HL-60 (cell line): ENCODE results near the gene RAP1A.
"Not testable (repeated sequence)": the region's sequence is repeated elsewhere in the genome, so short reads cannot be mapped to it uniquely, and the experiment has no call there.

ENCODE experiments used
- DNase-seq, 2 experiments: peaks; one replicate each; pipeline ENCODE4 v3.0.0-alpha.2; 2010 to 2020; ENCODE audit warnings: low read depth in 1 of 2, low spot score in 1 of 2
- H3K27ac ChIP-seq: fragments of 250-450 bp; sonication (Bioruptor Pico); replicated peaks from 2 replicates; pipeline ENCODE4 v1.5.1; 2020; ENCODE audit warnings: mild to moderate bottlenecking, moderate library complexity
- H3K27me3 ChIP-seq: fragments of 250-450 bp; sonication (Bioruptor Pico); 2 replicates; pipeline ENCODE4 v1.5.1; 2021; ENCODE audit warnings: mild to moderate bottlenecking, moderate library complexity; ENCODE audit not compliant: insufficient read depth, poor library complexity, severe bottlenecking
- H3K4me3 ChIP-seq: replicated peaks from 2 replicates; pipeline ENCODE4 v1.5.1; 2011; ENCODE audit warnings: mild to moderate bottlenecking, control low read depth, low read length; ENCODE audit not compliant: insufficient read depth
- CTCF ChIP-seq: IDR thresholded peaks from one replicate; pipeline ENCODE4 v1.5.1; 2011; ENCODE audit warnings: low read length, control low read depth, inconsistent platforms; ENCODE audit not compliant: insufficient read depth
- GABPA ChIP-seq: IDR thresholded peaks from 2 replicates; pipeline ENCODE4 v1.6.1; 2012; ENCODE audit warnings: low read depth
- POLR2AphosphoS5 ChIP-seq: IDR thresholded peaks from 2 replicates; pipeline ENCODE4 v1.6.1; 2012; ENCODE audit warnings: low read depth
- SPI1 ChIP-seq: IDR thresholded peaks from 2 replicates; pipeline ENCODE4 v1.6.1; 2012; ENCODE audit warnings: low read depth, mild to moderate bottlenecking, borderline replicate concordance
- TF ChIP-seq, protein P1 (sequence below): IDR thresholded peaks from 2 replicates; pipeline ENCODE4 v1.6.1; 2012; ENCODE audit warnings: low read depth; ENCODE audit not compliant: insufficient replicate concordance

Gene RAP1A

GRCh38 chr1:111679541-111679940 is 60.0 kb downstream of the RAP1A start:
- TF ChIP-seq SPI1 (no peak), POLR2AphosphoS5 (no peak), GABPA (no peak), CTCF (no peak)
- TF ChIP-seq, protein P1, sequence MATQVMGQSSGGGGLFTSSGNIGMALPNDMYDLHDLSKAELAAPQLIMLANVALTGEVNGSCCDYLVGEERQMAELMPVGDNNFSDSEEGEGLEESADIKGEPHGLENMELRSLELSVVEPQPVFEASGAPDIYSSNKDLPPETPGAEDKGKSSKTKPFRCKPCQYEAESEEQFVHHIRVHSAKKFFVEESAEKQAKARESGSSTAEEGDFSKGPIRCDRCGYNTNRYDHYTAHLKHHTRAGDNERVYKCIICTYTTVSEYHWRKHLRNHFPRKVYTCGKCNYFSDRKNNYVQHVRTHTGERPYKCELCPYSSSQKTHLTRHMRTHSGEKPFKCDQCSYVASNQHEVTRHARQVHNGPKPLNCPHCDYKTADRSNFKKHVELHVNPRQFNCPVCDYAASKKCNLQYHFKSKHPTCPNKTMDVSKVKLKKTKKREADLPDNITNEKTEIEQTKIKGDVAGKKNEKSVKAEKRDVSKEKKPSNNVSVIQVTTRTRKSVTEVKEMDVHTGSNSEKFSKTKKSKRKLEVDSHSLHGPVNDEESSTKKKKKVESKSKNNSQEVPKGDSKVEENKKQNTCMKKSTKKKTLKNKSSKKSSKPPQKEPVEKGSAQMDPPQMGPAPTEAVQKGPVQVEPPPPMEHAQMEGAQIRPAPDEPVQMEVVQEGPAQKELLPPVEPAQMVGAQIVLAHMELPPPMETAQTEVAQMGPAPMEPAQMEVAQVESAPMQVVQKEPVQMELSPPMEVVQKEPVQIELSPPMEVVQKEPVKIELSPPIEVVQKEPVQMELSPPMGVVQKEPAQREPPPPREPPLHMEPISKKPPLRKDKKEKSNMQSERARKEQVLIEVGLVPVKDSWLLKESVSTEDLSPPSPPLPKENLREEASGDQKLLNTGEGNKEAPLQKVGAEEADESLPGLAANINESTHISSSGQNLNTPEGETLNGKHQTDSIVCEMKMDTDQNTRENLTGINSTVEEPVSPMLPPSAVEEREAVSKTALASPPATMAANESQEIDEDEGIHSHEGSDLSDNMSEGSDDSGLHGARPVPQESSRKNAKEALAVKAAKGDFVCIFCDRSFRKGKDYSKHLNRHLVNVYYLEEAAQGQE: no peak
- no peak overlapping the region for H3K4me3 ChIP-seq
- H3K27me3 ChIP-seq: no peaks in the 10 kb centered on the region
- no peak overlapping the region for H3K27ac ChIP-seq
- DNase-seq: no peak

DNA sequence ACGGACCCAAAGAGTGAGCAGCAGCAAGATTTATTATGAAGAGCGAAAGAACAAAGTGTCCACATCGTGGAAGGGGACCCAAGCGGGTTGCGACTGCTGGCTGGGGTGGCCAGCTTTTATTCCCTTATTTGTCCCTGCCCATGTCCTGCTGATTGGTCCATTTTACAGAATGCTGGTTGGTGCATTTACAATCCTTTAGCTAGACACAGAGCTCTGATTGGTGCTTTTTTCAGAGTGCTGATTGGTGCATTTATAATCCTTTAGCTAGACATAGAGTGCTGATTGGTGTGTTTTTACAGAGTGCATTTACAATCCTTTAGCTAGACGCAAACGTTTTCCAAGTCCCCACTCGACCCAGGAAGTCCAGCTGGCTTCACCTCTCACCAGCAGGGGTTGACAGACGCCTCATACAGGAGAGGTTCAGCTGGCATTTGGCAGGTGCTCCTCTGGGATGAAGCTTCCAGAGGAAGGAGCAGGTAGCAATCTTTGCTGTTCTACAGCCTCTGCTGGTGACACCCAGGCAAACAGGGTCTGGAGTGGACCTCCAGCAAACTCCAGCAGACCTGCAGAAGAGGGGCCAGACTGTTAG is 60.7 kb downstream of the RAP1A start:
- not testable (repeated sequence) for H3K27me3 ChIP-seq

DNA sequence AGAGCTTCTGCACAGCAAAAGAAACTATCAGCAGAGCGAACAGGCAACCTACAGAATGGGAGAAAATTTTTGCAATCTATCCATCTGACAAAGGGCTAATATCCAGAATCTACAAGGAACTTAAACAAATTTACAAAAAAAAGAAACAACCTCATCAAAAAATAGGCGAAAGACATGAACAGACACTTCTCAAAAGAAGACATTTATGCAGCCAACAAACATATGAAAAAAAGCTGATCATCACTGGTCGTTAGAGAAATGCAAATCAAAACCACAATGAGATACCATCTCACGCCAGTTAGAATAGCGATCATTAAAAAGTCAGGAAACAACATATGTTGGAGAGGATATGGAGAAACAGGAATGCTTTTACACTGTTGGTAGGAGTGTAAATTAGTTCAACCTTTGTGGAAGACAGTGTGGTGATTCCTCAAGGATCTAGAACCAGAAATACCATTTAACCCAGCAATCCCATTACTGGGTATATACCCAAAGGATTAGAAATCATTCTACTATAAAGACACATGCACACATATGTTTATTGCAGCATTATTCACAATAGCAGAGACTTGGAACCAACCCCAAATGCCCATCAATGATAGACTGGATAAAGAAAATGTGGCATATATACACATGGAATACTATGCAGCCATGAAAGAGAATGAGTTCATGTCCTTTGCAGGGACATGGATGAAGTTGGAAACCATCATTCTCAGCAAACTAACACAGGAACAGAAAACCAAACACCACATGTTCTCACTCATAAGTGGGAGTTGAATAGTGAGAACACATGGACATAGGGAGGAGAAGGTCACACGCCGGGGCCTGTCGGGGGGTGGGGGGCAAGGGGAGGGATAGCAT is 65.9 kb downstream of the RAP1A start:
- not testable (repeated sequence) for DNase-seq, H3K27ac ChIP-seq, H3K4me3 ChIP-seq, H3K27me3 ChIP-seq

More for the DNA sequence above, 60.7 kb downstream of the RAP1A start:
- H3K4me3 ChIP-seq, H3K27ac ChIP-seq, DNase-seq: not testable (repeated sequence)

DNA sequence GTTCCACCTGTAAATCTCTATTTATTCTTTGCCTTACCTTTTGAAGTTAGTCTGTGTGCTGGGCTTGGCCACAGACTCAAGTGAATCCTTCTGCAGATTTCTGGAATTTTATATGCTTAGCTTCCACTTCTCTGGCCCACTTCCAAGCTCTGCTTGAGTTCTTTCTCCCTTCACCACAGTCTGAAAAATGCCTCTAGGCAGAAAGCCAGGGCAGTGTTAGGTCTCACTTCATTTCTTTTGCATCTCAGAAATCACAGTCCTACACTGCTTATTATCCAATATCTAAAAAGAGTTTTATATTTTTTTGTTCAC is 70.7 kb downstream of the RAP1A start:
- DNase-seq: no peak
- Histone ChIP-seq H3K27me3 (no peaks in the 10 kb centered on the region), H3K27ac (no peak overlapping the region; the same call in 1 of the 2 replicates), H3K4me3 (no peak overlapping the region)
- TF ChIP-seq, protein P1: no peak
- TF ChIP-seq POLR2AphosphoS5: no peak
- no peak for TF ChIP-seq SPI1
- no peak for TF ChIP-seq CTCF
- no peak for TF ChIP-seq GABPA
